SK-N-MC (cell line): ENCODE data around the gene HIRA.

Experiments
- DNase-seq: peaks from one replicate; pipeline ENCODE4 v3.0.0-alpha.2; 2011; ENCODE audit warnings: low read depth, low spot score
- H3K27ac ChIP-seq: fragments of 200-600 bp; sonication (generic); 2 replicates; pipeline ENCODE4 v1.5.1; 2016; ENCODE audit warnings: mixed run types
- H3K36me3 ChIP-seq: fragments of 200-600 bp; sonication (generic); 2 replicates; pipeline ENCODE4 v1.6.1; 2017; ENCODE audit warnings: antibody characterized with exemption, low read length, mixed read lengths; ENCODE audit not compliant: insufficient read depth
- H3K4me3 ChIP-seq: fragments of 200-600 bp; sonication (generic); 2 replicates; pipeline ENCODE4 v1.5.1; 2016
- H3K9ac ChIP-seq: fragments of 200-600 bp; sonication (generic); 2 replicates; pipeline ENCODE4 v1.8.0; 2017; ENCODE audit warnings: mixed run types, mixed read lengths; ENCODE audit not compliant: insufficient read length
- H3K9me3 ChIP-seq: fragments of 200-600 bp; sonication (generic); 2 replicates; pipeline ENCODE4 v1.6.1; 2017; ENCODE audit warnings: low read depth, mild to moderate bottlenecking, antibody characterized with exemption, low read length, moderate library complexity, mixed read lengths
- EZH2 ChIP-seq: fragments of 200-600 bp; sonication (generic); IDR thresholded peaks from one replicate; pipeline ENCODE4 v1.6.1; 2017; ENCODE audit warnings: antibody characterized with exemption
- FOXP2 ChIP-seq: optimal IDR thresholded peaks from 2 replicates; pipeline ENCODE3; 2011; ENCODE audit warnings: mild to moderate bottlenecking, moderate library complexity; ENCODE audit not compliant: insufficient read depth; ENCODE audit errors: extremely low read length, control extremely low read depth
- POLR2AphosphoS5 ChIP-seq: IDR thresholded peaks from 2 replicates; pipeline ENCODE4 v1.6.1; 2012; ENCODE audit warnings: mild to moderate bottlenecking, low read depth, low read length, borderline replicate concordance

The HIRA gene

DNA sequence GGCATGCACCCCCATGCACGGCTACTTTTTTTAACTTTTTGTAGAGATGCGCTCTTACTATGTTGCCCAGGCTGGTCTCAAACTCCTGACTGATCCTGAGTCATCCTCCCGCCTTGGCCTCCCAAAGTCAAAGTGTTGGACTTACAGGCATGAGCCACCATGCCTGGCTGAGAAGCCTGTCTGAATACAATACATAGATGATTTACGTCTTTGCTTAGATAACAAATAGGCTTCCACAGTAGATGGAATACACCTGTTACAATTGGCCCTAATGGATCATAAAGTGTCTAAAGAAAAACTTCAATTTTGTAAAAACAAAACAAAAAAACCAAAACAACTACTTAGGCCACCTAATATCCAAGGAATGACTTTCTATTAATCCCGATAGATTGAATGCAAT lies 127.0 kb downstream of the HIRA start:
- H3K9ac ChIP-seq = no peak overlapping the region
- H3K36me3 ChIP-seq = no peaks in the 10 kb centered on the region
- no peak for DNase-seq

DNA sequence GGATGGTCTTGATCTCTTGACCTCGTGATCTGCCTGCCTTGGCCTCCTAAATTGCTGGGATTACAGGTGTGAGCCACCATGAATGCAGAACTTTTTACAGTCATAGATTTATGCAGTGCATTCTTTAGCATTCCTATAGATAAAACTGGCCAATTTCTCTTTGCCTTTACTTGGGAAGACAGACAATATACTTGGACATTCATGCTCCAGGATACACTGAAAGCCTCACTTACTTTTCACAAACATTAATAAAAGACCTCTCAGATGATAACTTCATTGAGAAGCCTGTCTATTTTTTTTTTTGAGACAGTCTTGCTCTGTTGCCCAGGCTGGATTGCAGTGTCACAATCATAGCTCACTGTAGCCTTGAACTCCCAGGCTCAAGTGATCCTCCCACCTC lies 127.7 kb downstream of the HIRA start:
- DNase-seq = no peak
- no peaks in the 10 kb centered on the region for H3K9me3 ChIP-seq
- no peaks in the 10 kb centered on the region for H3K36me3 ChIP-seq
- TF ChIP-seq POLR2AphosphoS5 = no peak
- TF ChIP-seq EZH2 = no peak
- no peak for TF ChIP-seq FOXP2
- no peak overlapping the region for H3K4me3 ChIP-seq
- H3K9ac ChIP-seq = no peak overlapping the region
- H3K27ac ChIP-seq = no peak overlapping the region

More for the DNA sequence above, 127.0 kb downstream of the HIRA start:
- Histone ChIP-seq H3K4me3 (no peak overlapping the region), H3K9me3 (no peaks in the 10 kb centered on the region), H3K27ac (no peak overlapping the region)
- TF ChIP-seq FOXP2 (no peak), POLR2AphosphoS5 (no peak)

DNA sequence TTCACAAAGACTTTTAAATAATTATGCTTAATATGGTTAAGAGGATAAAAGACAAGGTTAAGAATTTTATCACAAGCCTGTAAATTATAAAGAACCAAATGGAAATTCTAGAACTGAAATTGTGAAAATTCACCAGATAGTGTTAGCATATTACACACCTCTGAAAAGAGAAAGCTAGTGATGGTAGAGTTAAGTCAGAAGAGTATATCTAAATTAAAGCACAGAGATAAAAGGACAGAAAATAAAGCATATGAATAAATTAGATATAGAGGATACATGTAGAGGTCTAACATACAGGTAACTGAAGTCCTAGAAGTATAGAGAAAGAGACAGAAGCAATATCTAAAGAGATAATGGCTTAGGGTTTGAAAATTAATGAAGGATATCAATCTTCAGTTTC lies 135.8 kb downstream of the HIRA start:
- Histone ChIP-seq H3K4me3 (no peak overlapping the region), H3K27ac (no peak overlapping the region), H3K9me3 (no peaks in the 10 kb centered on the region), H3K9ac (no peak overlapping the region), H3K36me3 (no peaks in the 10 kb centered on the region)
- TF ChIP-seq EZH2 (no peak), FOXP2 (no peak), POLR2AphosphoS5 (no peak)
- no peak for DNase-seq

DNA sequence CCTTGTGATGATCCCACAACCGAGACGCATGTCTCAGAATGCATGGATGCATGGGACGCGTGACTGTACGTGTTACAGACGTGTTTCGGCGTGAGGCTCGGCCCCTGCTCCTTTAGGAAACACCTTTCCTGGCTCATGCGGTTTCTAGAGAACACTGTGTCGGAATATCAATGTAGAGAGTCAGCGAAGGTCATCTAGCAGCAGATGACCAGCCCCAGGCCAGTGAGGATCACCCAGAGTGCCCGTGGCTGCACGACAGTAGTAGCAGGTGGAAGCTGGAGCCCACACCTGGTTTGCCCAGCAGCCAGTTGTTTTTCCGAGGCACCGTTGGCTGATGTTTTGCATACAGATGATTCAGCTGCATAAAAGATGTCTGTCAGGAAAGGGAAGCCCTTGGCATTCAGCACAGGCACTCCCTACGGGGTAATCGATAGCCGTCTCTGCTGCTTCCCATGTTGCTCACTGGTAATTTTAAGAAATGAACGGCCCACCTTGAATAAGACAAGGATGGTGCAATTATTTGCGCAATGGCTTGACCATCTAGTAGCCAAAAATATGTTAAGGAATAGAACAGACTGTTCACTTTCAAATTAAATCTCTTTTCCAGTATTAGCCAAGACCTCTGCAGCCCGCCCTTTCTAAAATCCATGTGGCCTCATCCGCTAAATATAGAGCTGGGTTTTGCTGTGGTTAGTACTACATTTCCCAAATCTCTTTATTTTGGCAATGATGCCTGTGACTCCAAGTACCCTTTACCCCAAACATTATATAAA lies 138.9 kb downstream of the HIRA start:
- Histone ChIP-seq H3K9ac (peak overlapping the region; percentile 90), H3K9me3 (no peaks in the 10 kb centered on the region), H3K36me3 (no peaks in the 10 kb centered on the region), H3K27ac (no peak overlapping the region), H3K4me3 (peak overlapping the region; percentile 99)
- TF ChIP-seq FOXP2 (no peak), EZH2 (no peak), POLR2AphosphoS5 (no peak)
- DNase-seq = no peak

DNA sequence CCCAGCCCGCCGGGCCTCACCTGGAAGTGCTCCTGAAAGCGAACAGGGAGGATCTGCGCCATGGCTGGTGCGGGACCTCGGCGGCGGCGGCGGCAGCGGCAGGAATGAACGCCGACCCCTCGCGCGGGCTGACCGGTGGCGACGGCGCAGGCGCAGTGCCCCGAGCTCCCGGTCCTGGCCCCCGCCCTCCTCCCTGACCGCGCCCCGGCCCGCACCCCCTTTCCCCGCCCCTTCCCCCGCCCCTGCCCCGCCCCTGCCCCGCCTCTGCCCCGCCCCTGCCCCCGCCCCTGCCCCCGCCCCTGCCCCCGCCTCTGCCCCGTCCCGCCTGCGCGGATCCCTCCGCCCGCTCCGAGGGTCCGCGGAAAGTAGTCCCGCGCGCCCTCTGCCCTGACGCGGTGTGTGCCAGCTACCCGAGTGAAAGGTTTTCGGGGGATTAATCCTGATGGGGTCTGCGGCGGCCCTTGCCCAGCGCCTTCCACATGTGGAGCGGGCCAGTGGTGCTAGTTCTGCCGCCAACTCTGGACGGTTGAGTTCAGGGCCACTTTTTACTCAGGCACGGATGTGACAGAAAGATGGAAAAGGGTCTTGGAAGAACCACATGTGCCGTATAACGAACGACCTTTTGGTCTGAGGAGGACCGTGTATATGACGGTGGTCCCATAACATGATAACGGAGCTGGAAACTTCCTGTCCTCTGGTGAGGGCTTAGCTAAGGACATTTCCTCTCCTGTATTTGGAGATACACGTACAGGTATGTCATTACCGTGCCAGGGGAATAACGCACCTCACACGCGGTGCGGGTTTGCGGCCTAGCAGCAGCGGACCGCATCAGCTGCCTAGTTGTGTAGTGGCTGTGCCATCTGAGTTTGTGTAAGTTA lies 139.7 kb downstream of the HIRA start, which contains the start of gene CLTCL1:
Gene CLTCL1, minus strand, starts transcription at position 140 of the 878 bp plus-strand sequence. Its CDS starts 78 bp downstream, at position 62.
- TF ChIP-seq POLR2AphosphoS5 (peak; percentile 82), EZH2 (no peak)
- H3K9ac ChIP-seq = peak within 1 kb of the TSS; percentile 90
- H3K36me3 ChIP-seq = no peaks in the 10 kb centered on the region
- no peak within 1 kb of the TSS for H3K27ac ChIP-seq
- peak within 1 kb of the TSS; percentile 99 for H3K4me3 ChIP-seq
- H3K9me3 ChIP-seq = no peaks in the 10 kb centered on the region
- DNase-seq = peak; percentile 28

DNA sequence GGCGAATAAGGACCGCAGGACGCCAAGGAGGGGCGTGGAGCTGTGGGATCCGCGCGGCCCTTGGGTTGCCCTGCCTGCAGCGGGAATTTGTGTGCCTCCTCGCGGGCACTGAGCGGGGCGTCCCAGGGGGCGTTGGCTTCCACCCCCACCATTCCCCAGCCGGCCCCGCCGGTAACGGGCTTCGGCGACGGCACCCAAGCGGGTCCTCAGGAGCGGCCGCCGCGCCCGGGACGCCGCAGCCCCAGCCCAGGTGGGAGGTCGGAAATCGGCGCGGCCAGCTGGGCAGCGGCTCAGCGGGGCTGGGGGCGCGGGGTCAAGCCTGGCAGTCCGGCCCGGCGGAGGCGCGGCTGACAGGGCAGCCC lies 140.3 kb downstream of the HIRA start:
- DNase-seq = no peak
- H3K9me3 ChIP-seq = no peaks in the 10 kb centered on the region
- no peak for TF ChIP-seq POLR2AphosphoS5
- TF ChIP-seq FOXP2 = no peak
- H3K27ac ChIP-seq = no peak overlapping the region
- peak overlapping the region; percentile 86 for H3K4me3 ChIP-seq
- H3K9ac ChIP-seq = peak overlapping the region; percentile 73
- H3K36me3 ChIP-seq = no peaks in the 10 kb centered on the region

DNA sequence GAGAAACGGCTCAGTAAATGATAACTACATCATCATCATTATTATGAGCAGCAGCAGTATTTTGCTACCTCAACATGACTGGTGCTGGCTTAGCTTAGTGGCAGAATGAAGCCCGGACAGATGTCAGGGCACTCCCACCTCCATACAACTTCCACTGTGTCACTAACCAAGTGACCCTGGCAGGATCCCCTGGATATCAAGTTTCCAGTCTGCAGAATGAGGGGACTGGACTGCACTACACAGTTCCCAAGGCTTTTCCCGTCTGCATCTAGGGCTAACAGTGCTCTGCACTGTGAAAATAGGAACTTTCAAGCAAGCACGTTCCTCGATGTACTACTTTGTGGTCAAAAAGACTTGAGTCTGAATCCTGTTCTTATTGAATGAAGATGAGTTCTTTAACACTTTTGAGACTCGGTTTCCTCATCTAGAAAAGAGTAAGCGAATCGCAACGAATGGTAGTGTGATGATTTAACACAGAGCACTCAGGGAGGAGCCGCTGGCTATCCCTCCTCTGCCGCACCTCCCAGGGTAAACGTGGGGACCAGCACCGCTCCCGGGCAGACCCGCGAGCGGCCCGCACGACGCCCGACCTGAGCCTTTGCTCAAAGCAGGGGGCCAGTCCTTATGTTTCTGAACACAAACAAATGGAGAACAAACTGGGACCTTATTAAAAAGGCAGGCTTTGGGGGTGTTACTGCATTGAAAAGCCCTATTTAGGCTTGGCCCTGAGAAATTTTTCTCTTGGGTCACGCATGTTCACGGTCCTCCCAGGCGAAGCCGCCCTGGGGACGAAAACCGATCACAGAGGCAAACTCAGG lies 140.9 kb downstream of the HIRA start:
- Histone ChIP-seq H3K36me3 (no peaks in the 10 kb centered on the region), H3K9ac (peak overlapping the region; percentile 73), H3K4me3 (peak overlapping the region; percentile 86), H3K9me3 (no peaks in the 10 kb centered on the region), H3K27ac (no peak overlapping the region)
- TF ChIP-seq FOXP2 (no peak), EZH2 (no peak), POLR2AphosphoS5 (no peak)
- DNase-seq = no peak
